Prostate gland (tissue), 2 donors: ENCODE data around the gene FARS2.

Source experiments
- CTCF ChIP-seq, 4 experiments: fragments of 200-600 bp in 2 of 4; fragments of 450-650 bp in 2 of 4; sonication (generic) in 2 of 4; IDR thresholded peaks; 1 replicate in 3 of 4; 2 replicates in 1 of 4; pipeline ENCODE4 v1.5.1; 2016 to 2019; ENCODE audit warnings: antibody characterized with exemption in 4 of 4, mild to moderate bottlenecking in 2 of 4, moderate library complexity in 2 of 4
- POLR2AphosphoS5 ChIP-seq: sonication (generic); formaldehyde crosslinking; IDR thresholded peaks from one replicate; pipeline ENCODE4 v1.6.1; 2017; ENCODE audit warnings: antibody characterized with exemption

GRCh38 chr6:5540370-5540769 lies 279.1 kb downstream of the FARS2 start:
- no peak for TF ChIP-seq CTCF (IDR thresholded peaks at IDR 0.05)
- no peak for TF ChIP-seq POLR2AphosphoS5
